ENCODE data around the gene PRPF8.

PRPF8 gene

GRCh38 chr17:1629504-1630310, 55.0 kb downstream of the PRPF8 start:
- no peaks in the 10 kb centered on the region for H3K79me2 ChIP-seq (ENCODE audit: low read length)
- H3F3A ChIP-seq (ENCODE audit: insufficient read depth, low read length): peaks cover 26% of the 10 kb centered on the region
- H3K27ac ChIP-seq (ENCODE audit: low read length): peak overlapping the region; percentile 76; the same call in 1 of the 2 replicates
- TF ChIP-seq CTCF (IDR thresholded peaks at IDR 0.05; ENCODE audit: low read length): peak; percentile 87
- TF ChIP-seq EZH2phosphoT487 (IDR thresholded peaks at IDR 0.05; ENCODE audit: low read length): no peak
- TF ChIP-seq EZH2 (optimal IDR thresholded peaks at IDR 0.05; ENCODE audit: low read depth, low read length): no peak
- H3K36me3 ChIP-seq (replicated peaks; ENCODE audit: insufficient read depth, low read length): no peaks in the 10 kb centered on the region
- peak overlapping the region; percentile 89 for H2AFZ ChIP-seq (ENCODE audit: low read length)
- H3K9me3 ChIP-seq (replicated peaks; ENCODE audit: insufficient read depth, low read length): no peaks in the 10 kb centered on the region
- H3K4me1 ChIP-seq (ENCODE audit: low read length): peaks cover 27% of the 10 kb centered on the region
- H3K4me3 ChIP-seq (ENCODE audit: low read length): peak overlapping the region; percentile 98
- peak; percentile 66 for DNase-seq
- no peaks in the 10 kb centered on the region for H3K9me2 ChIP-seq (replicated peaks; ENCODE audit: insufficient read depth, low read length)
- H3K9ac ChIP-seq (ENCODE audit: low read length): peak overlapping the region; percentile 86
- H4K20me1 ChIP-seq (ENCODE audit: insufficient read depth, low read length): no peaks in the 10 kb centered on the region
- H3K4me2 ChIP-seq (ENCODE audit: low read depth, low read length): peak overlapping the region; percentile 99
- no peaks in the 10 kb centered on the region for H3K27me3 ChIP-seq (replicated peaks; ENCODE audit: insufficient read depth, low read length)

- H2AFZ ChIP-seq (ENCODE audit: low read length): peak overlapping the region; percentile 96
- H3K9ac ChIP-seq (ENCODE audit: low read length): peak overlapping the region; percentile 86
- peaks cover 26% of the 10 kb centered on the region for H3F3A ChIP-seq (ENCODE audit: insufficient read depth, low read length)
- H3K27ac ChIP-seq (ENCODE audit: low read length): peak overlapping the region; percentile 76; the same call in 1 of the 2 replicates
- H3K4me1 ChIP-seq (ENCODE audit: low read length): peaks cover 27% of the 10 kb centered on the region
- H4K20me1 ChIP-seq (ENCODE audit: insufficient read depth, low read length): no peaks in the 10 kb centered on the region
- H3K4me3 ChIP-seq (ENCODE audit: low read length): peak overlapping the region; percentile 98
- TF ChIP-seq CTCF (IDR thresholded peaks at IDR 0.05; ENCODE audit: low read length) (peak; percentile 26), EZH2phosphoT487 (IDR thresholded peaks at IDR 0.05; ENCODE audit: low read length) (no peak), EZH2 (optimal IDR thresholded peaks at IDR 0.05; ENCODE audit: low read depth, low read length) (no peak)
- no peaks in the 10 kb centered on the region for H3K79me2 ChIP-seq (ENCODE audit: low read length)
- H3K27me3 ChIP-seq (replicated peaks; ENCODE audit: insufficient read depth, low read length): no peaks in the 10 kb centered on the region
- H3K9me3 ChIP-seq (replicated peaks; ENCODE audit: insufficient read depth, low read length): no peaks in the 10 kb centered on the region
- no peaks in the 10 kb centered on the region for H3K36me3 ChIP-seq (replicated peaks; ENCODE audit: insufficient read depth, low read length)
- peak overlapping the region; percentile 99 for H3K4me2 ChIP-seq (ENCODE audit: low read depth, low read length)
- DNase-seq: peak; percentile 94
- H3K9me2 ChIP-seq (replicated peaks; ENCODE audit: insufficient read depth, low read length): no peaks in the 10 kb centered on the region
These were observed 55.7 kb downstream of the PRPF8 start for GRCh38 chr17:1628856-1629503.

- Histone ChIP-seq H3F3A (ENCODE audit: insufficient read depth, low read length) (peaks cover 26% of the 10 kb centered on the region), H3K4me2 (ENCODE audit: low read depth, low read length) (peak within 1 kb of the TSS; percentile 99), H3K9me3 (replicated peaks; ENCODE audit: insufficient read depth, low read length) (no peaks in the 10 kb centered on the region), H4K20me1 (ENCODE audit: insufficient read depth, low read length) (no peaks in the 10 kb centered on the region), H3K36me3 (replicated peaks; ENCODE audit: insufficient read depth, low read length) (no peaks in the 10 kb centered on the region), H2AFZ (ENCODE audit: low read length) (peak within 1 kb of the TSS; percentile 96), H3K4me3 (ENCODE audit: low read length) (peak within 1 kb of the TSS; percentile 98), H3K27me3 (replicated peaks; ENCODE audit: insufficient read depth, low read length) (no peaks in the 10 kb centered on the region), H3K4me1 (ENCODE audit: low read length) (peaks cover 27% of the 10 kb centered on the region), H3K79me2 (ENCODE audit: low read length) (no peaks in the 10 kb centered on the region), H3K9ac (ENCODE audit: low read length) (peak within 1 kb of the TSS; percentile 86), H3K27ac (ENCODE audit: low read length) (peak within 1 kb of the TSS; percentile 76), H3K9me2 (replicated peaks; ENCODE audit: insufficient read depth, low read length) (no peaks in the 10 kb centered on the region)
- peak; percentile 87 for DNase-seq
- TF ChIP-seq EZH2phosphoT487 (IDR thresholded peaks at IDR 0.05; ENCODE audit: low read length) (no peak), CTCF (IDR thresholded peaks at IDR 0.05; ENCODE audit: low read length) (no peak), EZH2 (optimal IDR thresholded peaks at IDR 0.05; ENCODE audit: low read depth, low read length) (no peak)
These were observed 56.4 kb downstream of the PRPF8 start, which contains the start of gene SLC43A2 for GRCh38 chr17:1627982-1628855. SLC43A2 (minus strand) TSS chr17:1628834; CDS start chr17:1627874, 960 bp downstream.

Data from MM.1S (cell line).